ENCODE measurements around the gene POLR1E. TPM values are rescaled to one million over a fixed set of nuclear protein-coding genes. Genes with fewer than 3 reads are reported as not detected.

POLR1E gene
- total RNA-seq, 1 donor from 2014 or later = 23.2 TPM

- TF ChIP-seq CTCF (conservative IDR thresholded peaks at IDR 0.05; ENCODE audit: low read depth, low read length) = no peak
- peak; percentile 15 for DNase-seq (ENCODE audit: low read depth)
- H3K4me3 ChIP-seq (ENCODE audit: low read depth, low read length) = no peak overlapping the region
Observed at GRCh38 chr9:37549527-37549926, 63.8 kb downstream of the POLR1E start.

- H3K4me3 ChIP-seq (ENCODE audit: low read depth, low read length) = no peak overlapping the region
- no peak for DNase-seq (ENCODE audit: low read depth)
- no peak for TF ChIP-seq CTCF (conservative IDR thresholded peaks at IDR 0.05; ENCODE audit: low read depth, low read length)
Observed at GRCh38 chr9:37550781-37551180, 65.0 kb downstream of the POLR1E start.

- no peak overlapping the region for H3K4me3 ChIP-seq (ENCODE audit: low read depth, low read length)
- no peak for TF ChIP-seq CTCF (conservative IDR thresholded peaks at IDR 0.05; ENCODE audit: low read depth, low read length)
- DNase-seq (ENCODE audit: low read depth) = no peak
Observed at GRCh38 chr9:37551468-37551867, 65.7 kb downstream of the POLR1E start.

GRCh38 chr9:37551888-37552287 lies 66.1 kb downstream of the POLR1E start:
- no peak for DNase-seq (ENCODE audit: low read depth)
- H3K4me3 ChIP-seq (ENCODE audit: low read depth, low read length) = no peak overlapping the region
- no peak for TF ChIP-seq CTCF (conservative IDR thresholded peaks at IDR 0.05; ENCODE audit: low read depth, low read length)

Other genes starting within 250 kb of the POLR1E start
- gene GRHPR, start 63.3 kb upstream of the POLR1E start, total RNA-seq = 136 and 138 TPM in 2 replicates
- gene ZBTB5, start 20.5 kb upstream of the POLR1E start, total RNA-seq = 6.3 and 7.5 TPM in 2 replicates
- gene FBXO10, start 90.4 kb downstream of the POLR1E start, total RNA-seq = 2.9 and 4.9 TPM in 2 replicates
- 159 and 261 TPM in 2 replicates for gene TOMM5, start 106.6 kb downstream of the POLR1E start, total RNA-seq
- under 0.01 TPM in 1 of 2 replicates, not detected in the other for gene FRMPD1, start 165.0 kb downstream of the POLR1E start, total RNA-seq

Measured in epithelial cell of proximal tubule (primary cell).